MM.1S (cell line): ENCODE results near the gene POLR2H.
A peak's percentile ranks its signal among the peaks of the same experiment; 100 is the strongest.

Source experiments
- DNase-seq: peaks from one replicate; pipeline ENCODE4 v3.0.0-alpha.2; 2015
- H2AFZ ChIP-seq: fragments of 300-600 bp; sonication (generic); 2 replicates; pipeline ENCODE4 v1.6.0; 2016; ENCODE audit warnings: antibody characterized with exemption, low read length
- H3F3A ChIP-seq: fragments of 300-600 bp; sonication (generic); 2 replicates; pipeline ENCODE4 v1.6.1; 2016; ENCODE audit warnings: mild to moderate bottlenecking, antibody characterized with exemption, low read length, moderate library complexity, mixed read lengths; ENCODE audit not compliant: insufficient read depth
- H3K27ac ChIP-seq: fragments of 300-600 bp; sonication (generic); 2 replicates; pipeline ENCODE4 v1.5.1; 2016; ENCODE audit warnings: mild to moderate bottlenecking, low read length
- H3K27me3 ChIP-seq: fragments of 300-600 bp; sonication (generic); replicated peaks from 2 replicates; pipeline ENCODE4 v1.6.0; 2016; ENCODE audit warnings: low read length; ENCODE audit not compliant: insufficient read depth
- H3K36me3 ChIP-seq: fragments of 300-600 bp; sonication (generic); replicated peaks from 2 replicates; pipeline ENCODE4 v1.6.1; 2016; ENCODE audit warnings: mild to moderate bottlenecking, low read length, mixed read lengths; ENCODE audit not compliant: insufficient read depth
- H3K4me1 ChIP-seq: fragments of 300-600 bp; sonication (generic); 2 replicates; pipeline ENCODE4 v1.6.1; 2016; ENCODE audit warnings: low read length, mixed read lengths
- H3K4me2 ChIP-seq: fragments of 300-600 bp; sonication (generic); 2 replicates; pipeline ENCODE4 v1.6.0; 2016; ENCODE audit warnings: low read depth, low read length
- H3K4me3 ChIP-seq: fragments of 300-600 bp; sonication (generic); 2 replicates; pipeline ENCODE4 v1.5.1; 2016; ENCODE audit warnings: low read length, mixed read lengths
- H3K79me2 ChIP-seq: fragments of 300-600 bp; sonication (generic); 2 replicates; pipeline ENCODE4 v1.6.1; 2016; ENCODE audit warnings: mixed run types, low read length, mixed read lengths
- H3K9ac ChIP-seq: fragments of 300-600 bp; sonication (generic); 2 replicates; pipeline ENCODE4 v1.6.1; 2016; ENCODE audit warnings: low read length, mixed read lengths
- H3K9me2 ChIP-seq: fragments of 300-600 bp; sonication (generic); replicated peaks from 2 replicates; pipeline ENCODE4 v1.6.1; 2016; ENCODE audit warnings: mild to moderate bottlenecking, low read length, mixed read lengths; ENCODE audit not compliant: insufficient read depth
- H3K9me3 ChIP-seq: fragments of 300-600 bp; sonication (generic); replicated peaks from 2 replicates; pipeline ENCODE4 v1.6.1; 2016; ENCODE audit warnings: mild to moderate bottlenecking, low read length, mixed read lengths; ENCODE audit not compliant: insufficient read depth
- H4K20me1 ChIP-seq: fragments of 300-600 bp; sonication (generic); 2 replicates; pipeline ENCODE4 v1.6.1; 2016; ENCODE audit warnings: mild to moderate bottlenecking, low read length, moderate library complexity, mixed read lengths; ENCODE audit not compliant: insufficient read depth
- CTCF ChIP-seq: fragments of 300-600 bp; sonication (generic); IDR thresholded peaks from 2 replicates; pipeline ENCODE4 v1.5.1; 2016; ENCODE audit warnings: antibody characterized with exemption, low read length, mixed read lengths
- EZH2 ChIP-seq: fragments of 300-600 bp; sonication (generic); optimal IDR thresholded peaks from 2 replicates; pipeline ENCODE3; 2017; ENCODE audit warnings: low read depth, mild to moderate bottlenecking, antibody characterized with exemption, low read length, mixed read lengths
- EZH2phosphoT487 ChIP-seq: fragments of 300-600 bp; sonication (generic); IDR thresholded peaks from 2 replicates; pipeline ENCODE4 v1.6.1; 2018; ENCODE audit warnings: antibody characterized with exemption, low read length

Gene POLR2H

GRCh38 chr3:184379358-184380184, 18.1 kb downstream of the POLR2H start, which contains the start of gene CHRD:
Gene CHRD (plus strand): TSS chr3:184380054. CDS start chr3:184380319, 265 bp downstream.
- peak within 1 kb of the TSS; percentile 51 for H3K4me3 ChIP-seq
- no peaks in the 10 kb centered on the region for H3K9me2 ChIP-seq
- no peaks in the 10 kb centered on the region for H3K9me3 ChIP-seq
- no peak within 1 kb of the TSS for H3K9ac ChIP-seq
- peaks cover 5% of the 10 kb centered on the region; the same call in 1 of the 2 replicates for H3K4me1 ChIP-seq
- peaks cover 71% of the 10 kb centered on the region for H3K27me3 ChIP-seq
- no peaks in the 10 kb centered on the region for H3F3A ChIP-seq
- no peaks in the 10 kb centered on the region for H3K79me2 ChIP-seq
- H3K4me2 ChIP-seq = peak within 1 kb of the TSS; percentile 96
- H4K20me1 ChIP-seq = no peaks in the 10 kb centered on the region
- no peaks in the 10 kb centered on the region for H3K36me3 ChIP-seq
- no peak for DNase-seq
- TF ChIP-seq EZH2 = no peak
- TF ChIP-seq CTCF = no peak
- TF ChIP-seq EZH2phosphoT487 = no peak
- H2AFZ ChIP-seq = peak within 1 kb of the TSS; percentile 53
- H3K27ac ChIP-seq = no peak within 1 kb of the TSS

GRCh38 chr3:184380185-184380626, 18.7 kb downstream of the POLR2H start:
- H3K4me2 ChIP-seq = peak overlapping the region; percentile 96
- no peak overlapping the region for H2AFZ ChIP-seq
- DNase-seq = peak; percentile 49
- peaks cover 5% of the 10 kb centered on the region; the same call in 1 of the 2 replicates for H3K4me1 ChIP-seq
- no peaks in the 10 kb centered on the region for H3K79me2 ChIP-seq
- no peaks in the 10 kb centered on the region for H3K9me2 ChIP-seq
- TF ChIP-seq CTCF (no peak), EZH2phosphoT487 (no peak), EZH2 (no peak)
- H3K27ac ChIP-seq = no peak overlapping the region
- H3K36me3 ChIP-seq = no peaks in the 10 kb centered on the region
- no peaks in the 10 kb centered on the region for H3F3A ChIP-seq
- H3K4me3 ChIP-seq = peak overlapping the region; percentile 51
- no peaks in the 10 kb centered on the region for H4K20me1 ChIP-seq
- H3K27me3 ChIP-seq = peaks cover 67% of the 10 kb centered on the region
- H3K9ac ChIP-seq = no peak overlapping the region
- H3K9me3 ChIP-seq = no peaks in the 10 kb centered on the region

- peaks cover 64% of the 10 kb centered on the region for H3K27me3 ChIP-seq
- peak overlapping the region; percentile 96 for H3K4me2 ChIP-seq
- H3K9ac ChIP-seq = no peak overlapping the region
- no peak for TF ChIP-seq CTCF
- TF ChIP-seq EZH2 = peak; percentile 94
- TF ChIP-seq EZH2phosphoT487 = no peak
- H3K9me3 ChIP-seq = no peaks in the 10 kb centered on the region
- no peaks in the 10 kb centered on the region for H3K9me2 ChIP-seq
- H4K20me1 ChIP-seq = no peaks in the 10 kb centered on the region
- H3K79me2 ChIP-seq = no peaks in the 10 kb centered on the region
- no peak for DNase-seq
- H3K36me3 ChIP-seq = no peaks in the 10 kb centered on the region
- H2AFZ ChIP-seq = peak overlapping the region; percentile 53
- peaks cover 5% of the 10 kb centered on the region; the same call in 1 of the 2 replicates for H3K4me1 ChIP-seq
- H3F3A ChIP-seq = no peaks in the 10 kb centered on the region
- H3K27ac ChIP-seq = no peak overlapping the region
- H3K4me3 ChIP-seq = peak overlapping the region; percentile 51
Measured at GRCh38 chr3:184380627-184381260, 19.2 kb downstream of the POLR2H start.
